PC-9 (cell line): ENCODE measurements around the gene POU6F2. TPM values are rescaled to one million over a fixed set of nuclear protein-coding genes. Genes with fewer than 3 reads are reported as not detected.

Experiments used
- BruUV-seq: library from RNA; stranded (reverse); fragments of 400-500 nt; replicated peaks from 2 replicates; lab custom pipeline; 2021; lab: Mats Ljungman, UMichigan
- CTCF ChIA-PET: fragments of 300-600 bp; sonication (Branson Sonifier 250); formaldehyde crosslinking; loops from one replicate; lab custom pipeline; 2022; ENCODE audit warnings: antibody characterized with exemption; lab: Charles Lee
- POLR2A ChIA-PET: fragments of 300-600 bp; sonication (Branson Sonifier 250); formaldehyde crosslinking; loops from one replicate; lab custom pipeline; 2022; ENCODE audit warnings: antibody characterized with exemption; ENCODE audit not compliant: unreplicated experiment; lab: Charles Lee
- DNase-seq, 2 experiments: peaks; one replicate each; pipeline versions ENCODE4 v3.0.0 to v3.0.0-alpha.2; 2015 to 2022; ENCODE audit warnings: mixed read lengths in 1 of 2
- H2AFZ ChIP-seq: fragments of 200-600 bp; sonication (generic); 2 replicates; pipeline ENCODE4 v1.8.1; 2017; ENCODE audit warnings: antibody characterized with exemption
- H3F3A ChIP-seq: fragments of 200-600 bp; sonication (generic); 2 replicates; pipeline ENCODE4 v1.8.1; 2017; ENCODE audit warnings: antibody characterized with exemption, mild to moderate bottlenecking, low read depth; ENCODE audit not compliant: insufficient read depth
- H3K27ac ChIP-seq: fragments of 200-600 bp; sonication (generic); 2 replicates; pipeline ENCODE4 v1.6.1; 2016; ENCODE audit warnings: mixed run types
- H3K27me3 ChIP-seq: fragments of 200-600 bp; sonication (generic); 2 replicates; pipeline ENCODE4 v1.6.1; 2016; ENCODE audit warnings: low read depth, mixed run types; ENCODE audit not compliant: insufficient read depth
- H3K36me3 ChIP-seq: fragments of 200-600 bp; sonication (generic); 2 replicates; pipeline ENCODE4 v1.6.1; 2016; ENCODE audit warnings: low read depth, mixed run types
- H3K4me1 ChIP-seq: fragments of 200-600 bp; sonication (generic); replicated peaks from 2 replicates; pipeline ENCODE4 v1.6.1; 2016; ENCODE audit warnings: mixed run types; ENCODE audit not compliant: insufficient read depth
- H3K4me2 ChIP-seq: fragments of 200-600 bp; sonication (generic); 2 replicates; pipeline ENCODE4 v1.6.1; 2017; ENCODE audit warnings: mixed run types
- H3K4me3 ChIP-seq: fragments of 200-600 bp; sonication (generic); 2 replicates; pipeline ENCODE4 v1.6.1; 2016; ENCODE audit warnings: mixed run types
- H3K79me2 ChIP-seq: fragments of 200-600 bp; sonication (generic); 2 replicates; pipeline ENCODE4 v1.6.1; 2017; ENCODE audit warnings: low read depth, mixed run types
- H3K9me2 ChIP-seq: fragments of 200-600 bp; sonication (generic); 2 replicates; pipeline ENCODE4 v1.8.1; 2017; ENCODE audit warnings: mild to moderate bottlenecking; ENCODE audit not compliant: insufficient read depth
- H3K9me3 ChIP-seq: fragments of 200-600 bp; sonication (generic); 2 replicates; pipeline ENCODE4 v1.8.1; 2016; ENCODE audit warnings: low read depth; ENCODE audit not compliant: insufficient read depth
- H4K20me1 ChIP-seq: fragments of 200-600 bp; sonication (generic); 2 replicates; pipeline ENCODE4 v1.8.1; 2017; ENCODE audit not compliant: insufficient read depth
- CTCF ChIP-seq: fragments of 200-600 bp; sonication (generic); conservative IDR thresholded peaks from 2 replicates; pipeline ENCODE4 v1.6.1; 2017; ENCODE audit warnings: mixed run types, antibody characterized with exemption, mild to moderate bottlenecking, moderate library complexity
- EZH2 ChIP-seq: fragments of 200-600 bp; sonication (generic); IDR thresholded peaks from 2 replicates; pipeline ENCODE4 v1.8.0; 2017; ENCODE audit warnings: antibody characterized with exemption, low read depth
- intact Hi-C: fragments of 100-400 bp; cut with micrococcal nuclease; formaldehyde crosslinking; loops from one replicate; pipeline ENCODE4 v1.10.0; 2022; ENCODE audit not compliant: unreplicated experiment
- total RNA-seq: library from RNA; stranded (reverse); gene quantifications from 2 replicates; pipeline ENCODE4 v1.2.3, GENCODE V29; 2021

POU6F2 gene
- total RNA-seq, 1 experiment from 2014 or later: not detected

DNA sequence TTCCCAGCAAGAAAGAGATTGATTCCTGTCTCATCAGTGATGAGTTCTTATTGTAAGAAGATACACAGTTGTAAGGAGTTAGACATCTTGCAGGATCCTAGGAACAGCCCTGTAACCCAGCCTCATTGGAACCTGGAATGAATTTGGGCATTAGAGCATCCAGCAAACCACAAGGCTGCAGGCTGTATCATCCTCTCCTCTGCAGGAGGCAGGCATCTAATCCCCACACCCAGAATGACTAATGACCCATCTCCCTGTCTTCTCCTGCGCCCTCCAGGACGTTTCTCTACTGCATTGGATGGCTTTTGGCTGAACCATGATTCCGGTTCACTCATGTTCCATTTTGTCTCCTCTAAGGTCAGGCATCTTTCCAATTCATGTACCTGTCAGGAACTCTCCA lies 233.9 kb downstream of the POU6F2 start:
- Histone ChIP-seq H4K20me1 (no peaks in the 10 kb centered on the region), H3K27me3 (peaks cover 6% of the 10 kb centered on the region; the same call in 1 of the 2 replicates), H3K36me3 (no peaks in the 10 kb centered on the region), H3K4me1 (no peaks in the 10 kb centered on the region), H3F3A (no peaks in the 10 kb centered on the region), H3K9me3 (no peaks in the 10 kb centered on the region), H3K4me3 (no peak overlapping the region), H3K27ac (no peak overlapping the region), H2AFZ (no peak overlapping the region), H3K4me2 (no peak overlapping the region), H3K9me2 (no peaks in the 10 kb centered on the region), H3K79me2 (no peaks in the 10 kb centered on the region)
- no TSS peak for BruUV-seq
- intact Hi-C loops: no loop called here
- ChIA-PET CTCF (no interaction called here), POLR2A (no interaction called here)
- TF ChIP-seq EZH2 (no peak), CTCF (no peak)
- no peak for DNase-seq

DNA sequence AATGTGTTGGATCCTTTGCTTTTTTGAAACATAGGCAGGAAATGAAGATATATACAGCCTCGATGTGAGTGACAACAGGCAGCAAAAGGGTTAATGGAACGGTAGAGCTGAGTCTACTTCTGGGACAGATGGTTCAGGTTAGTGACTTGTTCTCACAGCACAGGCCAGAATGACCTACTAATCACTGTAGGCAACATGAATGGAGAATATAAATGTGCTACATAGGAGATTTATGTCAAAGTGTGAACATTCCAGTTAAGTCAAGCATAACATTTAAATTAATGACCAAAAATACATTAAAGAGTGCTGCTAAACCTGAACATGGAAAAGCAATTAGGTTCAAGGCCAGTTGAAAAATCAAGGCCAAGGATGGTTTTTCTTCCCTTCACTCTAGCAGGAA lies 235.2 kb downstream of the POU6F2 start:
- CTCF ChIA-PET: no interaction called here
- no peak overlapping the region for H2AFZ ChIP-seq

DNA sequence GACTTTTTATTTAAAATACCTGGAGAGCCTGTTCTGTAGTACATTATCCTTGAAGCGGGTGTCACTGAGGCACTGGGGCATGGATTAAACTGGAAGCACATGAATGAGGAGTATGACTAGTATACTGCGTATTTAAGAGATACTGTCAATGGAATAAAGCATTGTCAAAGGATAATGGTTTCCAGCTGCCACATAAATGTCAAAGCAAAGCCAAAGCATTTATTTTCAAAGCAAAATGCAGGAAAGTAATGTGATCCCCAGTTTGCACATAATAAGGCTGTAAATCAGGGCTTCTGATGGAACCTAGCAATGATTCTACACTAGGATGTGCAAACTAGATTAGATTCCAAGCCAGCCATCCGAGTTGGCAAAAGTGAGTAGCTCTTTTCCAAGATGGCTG lies 240.1 kb downstream of the POU6F2 start:
- Histone ChIP-seq H3K9me3 (no peaks in the 10 kb centered on the region), H4K20me1 (no peaks in the 10 kb centered on the region), H3K4me3 (no peak overlapping the region), H3K4me1 (no peaks in the 10 kb centered on the region), H3F3A (no peaks in the 10 kb centered on the region), H3K79me2 (no peaks in the 10 kb centered on the region), H2AFZ (no peak overlapping the region), H3K27me3 (peaks cover 22% of the 10 kb centered on the region; the same call in 1 of the 2 replicates), H3K9me2 (no peaks in the 10 kb centered on the region), H3K36me3 (no peaks in the 10 kb centered on the region), H3K27ac (no peak overlapping the region), H3K4me2 (no peak overlapping the region)
- DNase-seq: no peak
- ChIA-PET POLR2A (no interaction called here), CTCF (no interaction called here)
- TF ChIP-seq EZH2 (no peak), CTCF (no peak)
- no TSS peak for BruUV-seq
- intact Hi-C loops: no loop called here

More for the DNA sequence above, 235.2 kb downstream of the POU6F2 start:
- no peak for DNase-seq
- H3K4me2 ChIP-seq: no peak overlapping the region
- POLR2A ChIA-PET: no interaction called here
- no peaks in the 10 kb centered on the region for H3K4me1 ChIP-seq
- no peaks in the 10 kb centered on the region for H3K36me3 ChIP-seq
- peaks cover 13% of the 10 kb centered on the region; the same call in 1 of the 2 replicates for H3K27me3 ChIP-seq
- H3K9me3 ChIP-seq: no peaks in the 10 kb centered on the region
- H4K20me1 ChIP-seq: no peaks in the 10 kb centered on the region
- no peak for TF ChIP-seq CTCF
- no peak for TF ChIP-seq EZH2
- no peak overlapping the region for H3K27ac ChIP-seq
- no peaks in the 10 kb centered on the region for H3F3A ChIP-seq
- no peaks in the 10 kb centered on the region for H3K79me2 ChIP-seq
- no peaks in the 10 kb centered on the region for H3K9me2 ChIP-seq
- H3K4me3 ChIP-seq: no peak overlapping the region
- intact Hi-C loops: no loop called here
- BruUV-seq: no TSS peak
